ENCODE results near the gene PRMT7. TPM values are rescaled to one million over a fixed set of nuclear protein-coding genes. Genes with fewer than 3 reads are reported as not detected.

The PRMT7 gene
- total and polyA plus RNA-seq, 7 experiments from 2014 or later, result 42.5 to 95.1 (median 72.6) TPM

GRCh38 chr16:68339214-68339613 is 28.4 kb downstream of the PRMT7 start:
- Mint-ChIP-seq H3K27ac (no peak overlapping the region), H3K27me3 (no peaks in the 10 kb centered on the region), H3K4me1 (peaks cover 0 to 7% (median 4%) of the 10 kb centered on the region in 7 donors), H3K9me3 (no peaks in the 10 kb centered on the region), H3K4me3 (no peak overlapping the region), H3K36me3 (peaks cover 19 to 59% (median 43%) of the 10 kb centered on the region in 5 donors)
- ATAC-seq (no peak), DNase-seq (no peak)
- no peaks in the 10 kb centered on the region for H3K9me3 ChIP-seq (ENCODE audit: control insufficient read depth in 2 of 3, low read length in 3 of 3)
- CTCF ChIA-PET, result interaction anchor here (0.7 to 1.7 kb wide), 2 partner anchors 10 to 77 kb away, joined by 3 to 6 read pairs; no protein-coding TSS in a partner anchor
- no peak overlapping the region for H3K4me3 ChIP-seq (ENCODE audit: low read length)
- POLR2A ChIA-PET, result no interaction called here
- H3K27me3 ChIP-seq (ENCODE audit: control insufficient read depth in 2 of 2, insufficient read depth in 2 of 2, low read length in 2 of 2), result no peaks in the 10 kb centered on the region
- no peaks in the 10 kb centered on the region for H3K4me1 ChIP-seq (ENCODE audit: control insufficient read depth in 2 of 2, insufficient read depth in 2 of 2, low read length in 2 of 2)
- no peak overlapping the region for H3K27ac ChIP-seq (ENCODE audit: low read depth, low read length)
- peaks cover 10 to 96% (median 26%) of the 10 kb centered on the region in 3 experiments for H3K36me3 ChIP-seq (ENCODE audit: control insufficient read depth in 2 of 3, insufficient read depth in 3 of 3, low read length in 3 of 3)
- intact Hi-C loops (cut with micrococcal nuclease), result no loop called here

DNA sequence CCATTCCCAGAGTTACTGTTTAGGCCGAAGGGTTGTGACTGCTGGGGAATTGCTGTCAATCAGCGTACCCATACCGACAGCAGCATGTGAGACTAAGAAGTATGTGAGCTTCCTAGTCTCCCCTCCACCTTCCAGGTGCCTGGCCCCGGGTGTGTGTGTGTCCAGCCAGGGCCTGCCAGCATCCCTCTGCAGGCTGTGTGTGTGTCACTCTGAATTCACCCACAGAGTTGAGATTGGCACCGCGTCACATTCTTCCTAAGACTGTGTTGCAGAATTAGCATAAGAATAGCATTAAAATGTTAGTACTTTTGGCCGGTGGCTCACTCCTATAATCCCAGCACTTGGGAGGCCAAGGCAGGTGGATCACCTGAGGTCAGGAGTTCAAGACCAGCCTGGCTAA is 31.8 kb downstream of the PRMT7 start:
- DNase-seq (no peak), ATAC-seq (no peak)
- Mint-ChIP-seq H3K4me1 (peaks cover 4 to 19% (median 11%) of the 10 kb centered on the region in 7 donors), H3K36me3 (peaks cover 18 to 65% (median 46%) of the 10 kb centered on the region in 5 donors), H3K4me3 (no peak overlapping the region), H3K9me3 (peaks cover 0 to 2% (median 0%) of the 10 kb centered on the region in 11 donors), H3K27me3 (no peaks in the 10 kb centered on the region), H3K27ac (no peak overlapping the region)
- ChIA-PET CTCF (interaction anchor here (0.9 kb wide), 1 partner anchor 13 kb away, joined by 3 read pairs; no protein-coding TSS in a partner anchor), POLR2A (no interaction called here)
- H3K4me3 ChIP-seq (ENCODE audit: low read length), result no peak overlapping the region
- no peak overlapping the region for H3K27ac ChIP-seq (ENCODE audit: low read depth, low read length)
- peaks cover 0 to 5% of the 10 kb centered on the region in 2 donors for H3K4me1 ChIP-seq (ENCODE audit: control insufficient read depth in 2 of 2, insufficient read depth in 2 of 2, low read length in 2 of 2)
- no peaks in the 10 kb centered on the region for H3K27me3 ChIP-seq (ENCODE audit: control insufficient read depth in 2 of 2, insufficient read depth in 2 of 2, low read length in 2 of 2)
- H3K36me3 ChIP-seq (ENCODE audit: control insufficient read depth in 2 of 3, insufficient read depth in 3 of 3, low read length in 3 of 3), result peaks cover 14 to 94% (median 28%) of the 10 kb centered on the region in 3 experiments
- intact Hi-C loops (cut with micrococcal nuclease), result no loop called here
- no peaks in the 10 kb centered on the region for H3K9me3 ChIP-seq (ENCODE audit: control insufficient read depth in 2 of 3, low read length in 3 of 3)

- no peak overlapping the region for H3K4me3 ChIP-seq (ENCODE audit: low read length)
- Mint-ChIP-seq H3K36me3 (peaks cover 16 to 65% (median 46%) of the 10 kb centered on the region in 5 donors), H3K4me3 (no peak overlapping the region), H3K27ac (no peak overlapping the region), H3K9me3 (peaks cover 0 to 2% (median 0%) of the 10 kb centered on the region in 11 donors), H3K4me1 (peaks cover 4 to 19% (median 11%) of the 10 kb centered on the region in 7 donors), H3K27me3 (no peaks in the 10 kb centered on the region)
- ChIA-PET POLR2A (no interaction called here), CTCF (no interaction called here)
- peaks cover 0 to 5% of the 10 kb centered on the region in 2 donors for H3K4me1 ChIP-seq (ENCODE audit: control insufficient read depth in 2 of 2, insufficient read depth in 2 of 2, low read length in 2 of 2)
- no peaks in the 10 kb centered on the region for H3K27me3 ChIP-seq (ENCODE audit: control insufficient read depth in 2 of 2, insufficient read depth in 2 of 2, low read length in 2 of 2)
- H3K27ac ChIP-seq (ENCODE audit: low read depth, low read length), result no peak overlapping the region
- ATAC-seq (no peak), DNase-seq (no peak)
- H3K9me3 ChIP-seq (ENCODE audit: control insufficient read depth in 2 of 3, low read length in 3 of 3), result no peaks in the 10 kb centered on the region
- intact Hi-C loops (cut with micrococcal nuclease), result no loop called here
- H3K36me3 ChIP-seq (ENCODE audit: control insufficient read depth in 2 of 3, insufficient read depth in 3 of 3, low read length in 3 of 3), result peaks cover 14 to 94% (median 28%) of the 10 kb centered on the region in 3 experiments
These were observed 32.3 kb downstream of the PRMT7 start for GRCh38 chr16:68343137-68343536.

DNA sequence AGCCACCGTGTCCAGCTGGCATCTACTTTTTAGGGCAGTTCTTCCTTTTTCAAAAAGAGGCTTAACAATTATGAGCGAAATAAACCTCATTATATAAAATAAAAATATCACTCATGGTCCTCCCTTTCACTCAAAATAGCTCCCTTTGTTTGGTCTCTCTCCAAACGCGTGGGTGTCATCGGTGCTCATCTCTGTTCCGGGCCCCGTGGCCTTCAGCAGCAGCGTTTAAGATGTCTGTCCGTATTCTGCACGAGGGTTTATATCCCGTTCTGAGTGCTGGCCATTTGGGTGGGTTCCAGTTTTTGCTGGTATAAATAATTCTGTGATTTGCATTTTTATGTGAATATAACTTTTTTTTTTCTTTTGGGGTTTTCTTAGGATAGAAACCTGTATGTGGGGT is 33.4 kb downstream of the PRMT7 start:
- no peak for DNase-seq
- Mint-ChIP-seq H3K27me3 (no peaks in the 10 kb centered on the region), H3K27ac (no peak overlapping the region), H3K9me3 (peaks cover 0 to 2% (median 0%) of the 10 kb centered on the region in 11 donors), H3K36me3 (peaks cover 21 to 63% (median 48%) of the 10 kb centered on the region in 5 donors), H3K4me1 (peaks cover 4 to 19% (median 11%) of the 10 kb centered on the region in 7 donors), H3K4me3 (no peak overlapping the region)
- POLR2A ChIA-PET, result interaction anchor here (0.7 to 1.1 kb wide), 2 partner anchors 12 to 524 kb away, joined by 3 read pairs; no protein-coding TSS in a partner anchor
- H3K4me1 ChIP-seq (ENCODE audit: control insufficient read depth in 2 of 2, insufficient read depth in 2 of 2, low read length in 2 of 2), result peaks cover 0 to 5% of the 10 kb centered on the region in 2 donors
- H3K4me3 ChIP-seq (ENCODE audit: low read length), result no peak overlapping the region
- H3K36me3 ChIP-seq (ENCODE audit: control insufficient read depth in 2 of 3, insufficient read depth in 3 of 3, low read length in 3 of 3), result peaks cover 11 to 94% (median 26%) of the 10 kb centered on the region in 3 experiments
- no peak overlapping the region for H3K27ac ChIP-seq (ENCODE audit: low read depth, low read length)
- CTCF ChIA-PET, result no interaction called here
- no peaks in the 10 kb centered on the region for H3K9me3 ChIP-seq (ENCODE audit: control insufficient read depth in 2 of 3, low read length in 3 of 3)
- H3K27me3 ChIP-seq (ENCODE audit: control insufficient read depth in 2 of 2, insufficient read depth in 2 of 2, low read length in 2 of 2), result no peaks in the 10 kb centered on the region
- intact Hi-C loops (cut with micrococcal nuclease), result no loop called here
- ATAC-seq, result no peak

- H3K9me3 ChIP-seq (ENCODE audit: control insufficient read depth in 2 of 3, low read length in 3 of 3), result no peaks in the 10 kb centered on the region
- Mint-ChIP-seq H3K4me1 (peaks cover 4 to 20% (median 11%) of the 10 kb centered on the region in 7 donors), H3K27me3 (no peaks in the 10 kb centered on the region), H3K4me3 (no peak overlapping the region), H3K27ac (peak overlapping the region in 1 of 9 donors; percentile 8), H3K9me3 (peaks cover 0 to 2% (median 0%) of the 10 kb centered on the region in 11 donors), H3K36me3 (peaks cover 27 to 55% (median 41%) of the 10 kb centered on the region in 5 donors)
- intact Hi-C loops (cut with micrococcal nuclease), result no loop called here
- no peak overlapping the region for H3K4me3 ChIP-seq (ENCODE audit: low read length)
- H3K36me3 ChIP-seq (ENCODE audit: control insufficient read depth in 2 of 3, insufficient read depth in 3 of 3, low read length in 3 of 3), result peaks cover 4 to 94% (median 19%) of the 10 kb centered on the region in 3 experiments
- H3K4me1 ChIP-seq (ENCODE audit: control insufficient read depth in 2 of 2, insufficient read depth in 2 of 2, low read length in 2 of 2), result peaks cover 0 to 5% of the 10 kb centered on the region in 2 donors
- no peak for DNase-seq
- CTCF ChIA-PET, result no interaction called here
- no peak overlapping the region for H3K27ac ChIP-seq (ENCODE audit: low read depth, low read length)
- no peaks in the 10 kb centered on the region for H3K27me3 ChIP-seq (ENCODE audit: control insufficient read depth in 2 of 2, insufficient read depth in 2 of 2, low read length in 2 of 2)
- POLR2A ChIA-PET, result interaction anchor here (0.6 to 0.8 kb wide), 2 partner anchors 11 to 855 kb away, joined by 3 to 6 read pairs; no protein-coding TSS in a partner anchor
- ATAC-seq, result no peak
These were observed 34.6 kb downstream of the PRMT7 start for GRCh38 chr16:68345351-68345810.

DNA sequence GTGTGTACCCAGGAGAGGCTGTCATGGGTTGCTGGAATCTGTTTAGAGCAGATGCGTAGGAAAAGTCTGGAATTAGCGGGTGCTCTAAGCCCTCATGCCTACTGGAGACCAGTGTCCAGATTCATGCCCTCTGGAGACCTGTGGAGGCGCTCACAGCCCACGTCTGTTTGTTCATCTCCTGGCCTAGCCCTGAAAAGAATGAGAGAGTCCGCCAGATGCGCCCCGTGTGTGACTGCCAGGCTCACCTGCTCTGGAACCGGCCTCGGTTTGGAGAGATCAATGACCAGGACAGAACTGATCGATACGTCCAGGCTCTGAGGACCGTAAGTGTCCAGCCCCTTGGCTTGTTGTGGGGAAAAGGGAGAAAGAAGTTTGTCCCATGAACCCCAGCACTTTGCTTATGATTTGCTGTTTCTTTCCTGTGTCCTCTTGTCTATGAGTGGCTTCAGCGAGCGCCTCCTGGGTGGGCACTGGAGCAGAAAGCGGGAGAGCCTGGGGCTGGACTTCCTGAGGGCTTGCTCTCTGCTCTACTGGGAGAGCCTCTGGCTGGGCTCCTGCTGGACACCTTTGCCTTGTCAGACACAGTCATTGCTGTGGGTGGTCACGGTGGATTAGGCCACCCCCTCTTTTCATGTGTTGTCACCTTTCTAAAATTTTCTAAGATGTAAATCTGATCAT is 35.3 kb downstream of the PRMT7 start:
- Mint-ChIP-seq H3K27me3 (no peaks in the 10 kb centered on the region), H3K27ac (no peak overlapping the region), H3K4me3 (no peak overlapping the region), H3K36me3 (peaks cover 25 to 55% (median 39%) of the 10 kb centered on the region in 5 donors), H3K4me1 (peaks cover 0 to 20% (median 11%) of the 10 kb centered on the region in 7 donors), H3K9me3 (peaks cover 0 to 2% (median 0%) of the 10 kb centered on the region in 11 donors)
- Histone ChIP-seq H3K4me3 (ENCODE audit: low read length) (no peak overlapping the region), H3K27ac (ENCODE audit: low read depth, low read length) (no peak overlapping the region), H3K4me1 (ENCODE audit: control insufficient read depth in 2 of 2, insufficient read depth in 2 of 2, low read length in 2 of 2) (peaks cover 0 to 5% of the 10 kb centered on the region in 2 donors), H3K27me3 (ENCODE audit: control insufficient read depth in 2 of 2, insufficient read depth in 2 of 2, low read length in 2 of 2) (no peaks in the 10 kb centered on the region), H3K9me3 (ENCODE audit: control insufficient read depth in 2 of 3, low read length in 3 of 3) (no peaks in the 10 kb centered on the region), H3K36me3 (ENCODE audit: control insufficient read depth in 2 of 3, insufficient read depth in 3 of 3, low read length in 3 of 3) (peaks cover 4 to 94% (median 25%) of the 10 kb centered on the region in 3 experiments)
- DNase-seq, result no peak
- no peak for ATAC-seq
- CTCF ChIA-PET, result no interaction called here
- POLR2A ChIA-PET, result no interaction called here
- intact Hi-C loops (cut with micrococcal nuclease), result no loop called here
